ENCODE measurements around the gene RAB11FIP3. TPM values are rescaled to one million over a fixed set of nuclear protein-coding genes. Genes with fewer than 3 reads are reported as not detected.

RAB11FIP3 gene
- total RNA-seq, 2 experiments from 2014 or later, result 14.8 to 18.4 TPM

- DNase-seq, result no peak
- Mint-ChIP-seq H3K9me3 (no peaks in the 10 kb centered on the region), H3K27ac (no peak overlapping the region), H3K4me3 (no peak overlapping the region), H3K36me3 (peaks cover 2% of the 10 kb centered on the region), H3K27me3 (no peaks in the 10 kb centered on the region), H3K4me1 (ENCODE audit: low read depth) (peaks cover 2% of the 10 kb centered on the region)
- CTCF ChIA-PET, result no interaction called here
- POLR2A ChIA-PET, result no interaction called here
- intact Hi-C loops (cut with micrococcal nuclease), result no loop called here
Observed at GRCh38 chr16:440627-441026, 15.2 kb downstream of the RAB11FIP3 start.

GRCh38 chr16:441447-441846, 16.0 kb downstream of the RAB11FIP3 start:
- Mint-ChIP-seq H3K27ac (no peak overlapping the region), H3K36me3 (peaks cover 2% of the 10 kb centered on the region), H3K4me1 (ENCODE audit: low read depth) (peaks cover 2% of the 10 kb centered on the region), H3K27me3 (no peaks in the 10 kb centered on the region), H3K9me3 (no peaks in the 10 kb centered on the region), H3K4me3 (no peak overlapping the region)
- DNase-seq, result no peak
- ChIA-PET POLR2A (no interaction called here), CTCF (no interaction called here)
- intact Hi-C loops (cut with micrococcal nuclease), result no loop called here

DNA sequence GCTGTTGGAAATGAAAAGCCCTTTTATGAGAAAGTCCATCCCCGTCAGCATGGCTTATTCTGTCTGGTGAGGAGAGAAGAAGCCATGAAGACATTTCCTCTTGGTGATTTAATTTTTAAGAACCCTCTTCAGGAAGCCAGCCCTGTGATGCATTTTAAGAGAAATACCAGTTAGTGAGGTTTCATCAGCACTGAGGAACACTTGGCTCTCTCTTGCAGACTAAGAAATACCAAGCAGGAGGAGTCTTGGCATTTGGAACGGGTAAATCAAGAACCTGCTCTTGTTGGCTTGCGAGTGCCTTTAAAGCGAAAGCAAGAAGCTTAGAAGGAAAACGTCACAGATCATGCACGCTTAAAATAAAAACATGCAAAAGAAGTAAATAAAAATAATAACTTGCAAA, 17.5 kb downstream of the RAB11FIP3 start:
- intact Hi-C loops (cut with micrococcal nuclease), result no loop called here
- H3K27me3 Mint-ChIP-seq, result no peaks in the 10 kb centered on the region
- H3K9me3 Mint-ChIP-seq, result no peaks in the 10 kb centered on the region
- H3K27ac Mint-ChIP-seq, result no peak overlapping the region
- H3K4me3 Mint-ChIP-seq, result no peak overlapping the region
- DNase-seq, result no peak
- ChIA-PET POLR2A (no interaction called here), CTCF (no interaction called here)
- peaks cover 2% of the 10 kb centered on the region for H3K36me3 Mint-ChIP-seq
- H3K4me1 Mint-ChIP-seq (ENCODE audit: low read depth), result peaks cover 2% of the 10 kb centered on the region

- ChIA-PET POLR2A (no interaction called here), CTCF (no interaction called here)
- DNase-seq, result no peak
- no peaks in the 10 kb centered on the region for H3K27me3 Mint-ChIP-seq
- no peak overlapping the region for H3K4me3 Mint-ChIP-seq
- H3K27ac Mint-ChIP-seq, result no peak overlapping the region
- peaks cover 2% of the 10 kb centered on the region for H3K36me3 Mint-ChIP-seq
- no peaks in the 10 kb centered on the region for H3K9me3 Mint-ChIP-seq
- H3K4me1 Mint-ChIP-seq (ENCODE audit: low read depth), result peaks cover 2% of the 10 kb centered on the region
- intact Hi-C loops (cut with micrococcal nuclease), result no loop called here
Observed at GRCh38 chr16:444027-444426, 18.6 kb downstream of the RAB11FIP3 start.

DNA sequence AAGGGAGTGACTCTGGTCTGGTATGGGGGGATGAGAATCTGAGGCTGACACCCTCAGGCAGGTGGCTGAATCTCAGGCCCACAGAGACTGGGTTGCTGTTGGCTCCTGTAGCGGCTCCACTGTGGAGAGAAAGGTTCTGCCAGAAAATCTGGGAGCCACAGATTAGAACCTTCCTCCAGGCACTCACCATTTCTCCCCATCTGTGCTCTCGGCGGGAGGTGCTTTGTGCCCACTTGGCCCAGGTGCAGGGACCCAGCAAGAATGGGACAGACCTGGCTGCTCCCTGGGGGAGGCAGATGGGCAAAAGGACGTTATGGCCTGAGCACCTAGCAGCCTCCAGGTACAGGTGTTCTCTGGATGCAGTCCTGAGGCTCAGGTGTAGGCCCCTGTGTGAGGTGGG, 20.1 kb downstream of the RAB11FIP3 start:
- Mint-ChIP-seq H3K27me3 (no peaks in the 10 kb centered on the region), H3K9me3 (no peaks in the 10 kb centered on the region), H3K4me3 (no peak overlapping the region), H3K36me3 (peaks cover 2% of the 10 kb centered on the region), H3K27ac (no peak overlapping the region), H3K4me1 (ENCODE audit: low read depth) (no peaks in the 10 kb centered on the region)
- intact Hi-C loops (cut with micrococcal nuclease), result no loop called here
- ChIA-PET CTCF (no interaction called here), POLR2A (no interaction called here)
- no peak for DNase-seq

- CTCF ChIA-PET, result no interaction called here
- no peak for DNase-seq
- Mint-ChIP-seq H3K27me3 (no peaks in the 10 kb centered on the region), H3K27ac (no peak overlapping the region), H3K4me1 (ENCODE audit: low read depth) (no peaks in the 10 kb centered on the region), H3K4me3 (no peak overlapping the region), H3K36me3 (no peaks in the 10 kb centered on the region), H3K9me3 (no peaks in the 10 kb centered on the region)
- intact Hi-C loops (cut with micrococcal nuclease), result no loop called here
- POLR2A ChIA-PET, result no interaction called here
Observed at GRCh38 chr16:450385-450784, 24.9 kb downstream of the RAB11FIP3 start.

- Mint-ChIP-seq H3K4me1 (ENCODE audit: low read depth) (no peaks in the 10 kb centered on the region), H3K27ac (no peak overlapping the region), H3K36me3 (no peaks in the 10 kb centered on the region), H3K27me3 (no peaks in the 10 kb centered on the region), H3K4me3 (no peak overlapping the region), H3K9me3 (no peaks in the 10 kb centered on the region)
- intact Hi-C loops (cut with micrococcal nuclease), result no loop called here
- DNase-seq, result no peak
- CTCF ChIA-PET, result no interaction called here
- POLR2A ChIA-PET, result no interaction called here
Observed at GRCh38 chr16:450785-451512, 25.5 kb downstream of the RAB11FIP3 start.

DNA sequence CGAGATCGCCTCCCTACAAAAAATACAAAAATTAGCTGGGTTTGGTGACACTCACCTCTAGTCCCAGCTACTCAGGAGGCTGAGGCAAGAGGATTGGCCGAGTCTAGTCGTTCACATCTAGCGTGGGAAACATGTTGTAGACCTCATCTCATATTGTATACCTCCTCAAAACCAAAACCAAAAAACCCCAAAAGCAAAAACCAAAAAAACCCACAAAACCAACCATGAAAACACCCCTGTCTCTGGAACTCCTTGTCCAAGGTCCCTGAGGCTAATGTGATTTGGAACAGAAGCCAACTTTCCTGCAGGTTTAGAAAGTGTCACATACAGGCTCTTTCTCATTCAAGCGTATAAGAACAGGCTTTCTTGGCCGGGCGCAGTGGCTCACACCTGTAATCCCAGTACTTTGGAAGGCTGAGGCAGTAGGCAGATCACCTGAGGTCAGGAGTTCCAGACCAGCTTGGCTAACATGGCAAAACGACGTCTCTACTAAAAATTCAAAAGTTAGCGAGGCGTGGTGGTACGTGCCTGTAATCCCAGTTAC, 29.0 kb downstream of the RAB11FIP3 start:
- Mint-ChIP-seq H3K27ac (no peak overlapping the region), H3K36me3 (no peaks in the 10 kb centered on the region), H3K4me1 (ENCODE audit: low read depth) (peaks cover 3% of the 10 kb centered on the region), H3K27me3 (no peaks in the 10 kb centered on the region), H3K9me3 (no peaks in the 10 kb centered on the region), H3K4me3 (no peak overlapping the region)
- intact Hi-C loops (cut with micrococcal nuclease), result no loop called here
- CTCF ChIA-PET, result no interaction called here
- POLR2A ChIA-PET, result no interaction called here
- no peak for DNase-seq

- no peak for DNase-seq
- H3K27ac Mint-ChIP-seq, result no peak overlapping the region
- ChIA-PET POLR2A (no interaction called here), CTCF (no interaction called here)
- H3K4me3 Mint-ChIP-seq, result no peak overlapping the region
- H3K36me3 Mint-ChIP-seq, result no peaks in the 10 kb centered on the region
- no peaks in the 10 kb centered on the region for H3K27me3 Mint-ChIP-seq
- H3K4me1 Mint-ChIP-seq (ENCODE audit: low read depth), result peaks cover 3% of the 10 kb centered on the region
- no peaks in the 10 kb centered on the region for H3K9me3 Mint-ChIP-seq
- intact Hi-C loops (cut with micrococcal nuclease), result no loop called here
Observed at GRCh38 chr16:455453-455852, 30.0 kb downstream of the RAB11FIP3 start.

- Mint-ChIP-seq H3K4me3 (no peak overlapping the region), H3K9me3 (no peaks in the 10 kb centered on the region), H3K4me1 (ENCODE audit: low read depth) (peaks cover 3% of the 10 kb centered on the region), H3K36me3 (peaks cover 4% of the 10 kb centered on the region), H3K27ac (no peak overlapping the region), H3K27me3 (no peaks in the 10 kb centered on the region)
- intact Hi-C loops (cut with micrococcal nuclease), result no loop called here
- CTCF ChIA-PET, result no interaction called here
- no peak for DNase-seq
- POLR2A ChIA-PET, result no interaction called here
Observed at GRCh38 chr16:456891-457483, 31.5 kb downstream of the RAB11FIP3 start.

DNA sequence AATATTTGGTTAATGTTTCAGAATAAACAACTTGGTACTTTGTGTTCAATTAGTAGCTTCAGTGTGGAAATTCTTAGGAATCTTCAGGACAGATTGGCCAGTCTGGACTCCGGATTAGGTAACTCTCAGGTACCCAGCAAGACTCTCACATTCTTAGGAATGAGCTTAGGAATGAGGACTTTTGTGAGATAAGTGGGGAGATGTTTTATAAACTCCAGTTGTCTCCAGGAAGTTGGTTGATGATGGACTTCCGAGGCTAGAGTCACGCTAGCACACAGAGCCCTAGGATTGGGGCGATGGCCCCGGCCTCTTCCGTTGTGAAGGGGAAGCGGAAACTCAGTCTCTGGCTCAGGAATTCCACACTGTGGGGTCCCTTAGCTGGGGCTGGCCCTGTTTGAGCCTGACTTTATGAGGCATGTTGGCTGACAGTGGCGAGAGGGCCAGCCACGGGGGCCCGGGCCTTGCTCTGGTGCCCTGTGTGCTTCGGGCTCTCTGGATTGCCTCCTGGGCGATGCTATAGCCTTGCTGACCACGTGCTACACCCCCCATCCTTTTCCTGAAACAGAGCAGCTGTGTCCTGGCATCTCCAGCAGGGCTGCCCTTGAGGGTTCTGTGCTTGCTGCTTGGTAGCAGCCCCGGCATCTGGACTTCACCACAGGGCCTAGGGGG, 32.4 kb downstream of the RAB11FIP3 start:
- intact Hi-C loops (cut with micrococcal nuclease), result no loop called here
- H3K36me3 Mint-ChIP-seq, result peaks cover 6% of the 10 kb centered on the region
- no peaks in the 10 kb centered on the region for H3K27me3 Mint-ChIP-seq
- no peak for DNase-seq
- ChIA-PET CTCF (no interaction called here), POLR2A (no interaction called here)
- no peak overlapping the region for H3K27ac Mint-ChIP-seq
- peaks cover 3% of the 10 kb centered on the region for H3K4me1 Mint-ChIP-seq (ENCODE audit: low read depth)
- no peak overlapping the region for H3K4me3 Mint-ChIP-seq
- H3K9me3 Mint-ChIP-seq, result no peaks in the 10 kb centered on the region

DNA sequence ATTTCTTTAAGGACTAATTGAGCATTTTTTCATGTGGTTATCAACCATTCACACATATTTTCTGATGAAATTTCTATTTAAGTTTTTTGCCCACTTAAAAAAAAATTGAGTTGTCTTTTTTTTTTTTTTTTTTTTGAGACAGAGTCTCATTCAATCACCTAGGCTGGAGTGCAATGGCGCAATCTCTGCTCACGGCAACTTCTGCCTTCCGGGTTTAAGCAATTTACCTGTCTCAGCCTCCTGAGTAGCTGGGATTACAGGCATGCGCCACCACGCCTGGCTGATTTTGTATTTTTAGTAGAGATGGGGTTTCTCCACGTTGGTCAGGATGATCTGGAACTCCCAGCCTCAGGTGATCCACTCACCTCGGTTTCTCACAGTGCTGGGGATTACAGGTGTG, 34.3 kb downstream of the RAB11FIP3 start:
- Mint-ChIP-seq H3K36me3 (peaks cover 9% of the 10 kb centered on the region), H3K4me3 (no peak overlapping the region), H3K9me3 (no peaks in the 10 kb centered on the region), H3K4me1 (ENCODE audit: low read depth) (peaks cover 3% of the 10 kb centered on the region), H3K27ac (no peak overlapping the region), H3K27me3 (no peaks in the 10 kb centered on the region)
- DNase-seq, result no peak
- intact Hi-C loops (cut with micrococcal nuclease), result no loop called here
- POLR2A ChIA-PET, result no interaction called here
- CTCF ChIA-PET, result no interaction called here

GRCh38 chr16:460787-461186, 35.3 kb downstream of the RAB11FIP3 start:
- intact Hi-C loops (cut with micrococcal nuclease), result no loop called here
- Mint-ChIP-seq H3K4me3 (no peak overlapping the region), H3K27ac (no peak overlapping the region), H3K36me3 (peaks cover 9% of the 10 kb centered on the region), H3K27me3 (no peaks in the 10 kb centered on the region), H3K4me1 (ENCODE audit: low read depth) (peaks cover 3% of the 10 kb centered on the region), H3K9me3 (no peaks in the 10 kb centered on the region)
- ChIA-PET POLR2A (no interaction called here), CTCF (no interaction called here)
- DNase-seq, result no peak

All from activated CD4-positive, alpha-beta memory T cell treated with anti-CD3 and anti-CD28 coated beads for 36 hours (primary cell).